LNCAP (cell line): ENCODE results near the gene TNS1.

Experiments
- TF ChIP-seq, protein P1 (sequence below): fragments of 450-650 bp; IDR thresholded peaks from 2 replicates; pipeline ENCODE4 v1.5.1; 2017; ENCODE audit warnings: mild to moderate bottlenecking

Gene TNS1

DNA sequence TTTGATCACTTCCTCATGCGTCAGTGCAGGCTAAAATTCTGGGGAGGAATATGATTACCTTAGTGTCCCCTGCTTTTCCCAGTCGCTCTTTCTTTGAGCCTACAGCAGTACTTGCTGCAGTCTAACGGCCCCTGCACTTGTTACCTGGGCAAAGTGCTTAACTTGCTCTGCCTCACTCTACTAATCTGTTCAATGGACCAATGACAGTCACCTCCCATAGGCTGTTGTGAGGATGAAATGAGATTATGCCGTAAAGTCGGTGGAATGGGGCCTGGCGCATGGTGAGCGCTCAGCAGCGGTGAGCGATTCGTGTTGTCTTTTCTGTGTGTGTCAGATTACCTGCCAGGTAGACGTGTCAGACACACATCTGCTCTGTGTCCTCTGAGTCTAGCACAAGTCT, 5.3 kb downstream of the TNS1 start:
- TF ChIP-seq, protein P1, sequence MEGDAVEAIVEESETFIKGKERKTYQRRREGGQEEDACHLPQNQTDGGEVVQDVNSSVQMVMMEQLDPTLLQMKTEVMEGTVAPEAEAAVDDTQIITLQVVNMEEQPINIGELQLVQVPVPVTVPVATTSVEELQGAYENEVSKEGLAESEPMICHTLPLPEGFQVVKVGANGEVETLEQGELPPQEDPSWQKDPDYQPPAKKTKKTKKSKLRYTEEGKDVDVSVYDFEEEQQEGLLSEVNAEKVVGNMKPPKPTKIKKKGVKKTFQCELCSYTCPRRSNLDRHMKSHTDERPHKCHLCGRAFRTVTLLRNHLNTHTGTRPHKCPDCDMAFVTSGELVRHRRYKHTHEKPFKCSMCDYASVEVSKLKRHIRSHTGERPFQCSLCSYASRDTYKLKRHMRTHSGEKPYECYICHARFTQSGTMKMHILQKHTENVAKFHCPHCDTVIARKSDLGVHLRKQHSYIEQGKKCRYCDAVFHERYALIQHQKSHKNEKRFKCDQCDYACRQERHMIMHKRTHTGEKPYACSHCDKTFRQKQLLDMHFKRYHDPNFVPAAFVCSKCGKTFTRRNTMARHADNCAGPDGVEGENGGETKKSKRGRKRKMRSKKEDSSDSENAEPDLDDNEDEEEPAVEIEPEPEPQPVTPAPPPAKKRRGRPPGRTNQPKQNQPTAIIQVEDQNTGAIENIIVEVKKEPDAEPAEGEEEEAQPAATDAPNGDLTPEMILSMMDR = no peak

DNA sequence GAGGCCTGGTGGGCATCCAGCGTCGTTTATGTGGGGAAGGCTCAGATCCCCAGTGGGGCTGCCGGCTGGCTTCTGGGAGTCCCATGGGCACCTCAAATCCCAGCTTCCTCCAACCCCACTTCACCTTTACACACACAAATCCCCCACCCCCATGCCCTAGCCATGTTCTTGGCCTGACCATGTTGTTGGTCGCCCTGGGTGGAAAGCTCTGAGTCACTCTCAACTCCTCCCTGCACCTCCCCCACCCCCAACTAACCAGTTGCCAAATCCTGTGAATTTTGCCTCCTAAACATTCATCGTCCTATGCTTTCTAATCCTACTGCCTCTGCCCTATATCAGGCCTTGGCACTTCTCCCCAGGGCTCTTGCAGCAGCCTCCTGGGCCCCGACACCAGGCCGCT, 6.4 kb downstream of the TNS1 start:
- TF ChIP-seq, protein P1 = no peak

DNA sequence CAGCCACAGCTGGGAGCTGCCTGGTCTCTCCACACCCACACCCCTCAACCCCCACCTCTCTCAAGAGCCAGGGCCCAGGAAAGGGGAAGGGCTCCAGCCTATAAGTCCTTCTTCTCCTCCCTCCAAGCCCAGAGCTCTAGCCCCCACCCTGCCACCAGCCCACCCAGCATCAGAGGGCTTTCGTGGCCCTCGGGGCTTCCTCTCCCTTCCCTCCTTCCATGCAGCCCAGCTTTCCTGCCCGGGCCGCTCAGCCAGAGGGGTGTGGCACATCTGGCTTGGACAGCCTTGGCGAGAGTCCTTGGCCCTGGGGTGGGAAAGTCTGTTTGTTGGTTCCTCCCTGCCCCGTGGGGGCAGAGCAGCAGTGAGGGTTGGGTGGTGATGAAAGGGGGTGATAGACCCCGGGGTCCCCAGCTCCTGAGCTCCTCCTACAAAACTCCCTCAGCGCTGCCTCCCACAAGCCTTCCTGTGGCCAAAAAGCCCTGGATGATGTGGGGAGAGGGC, 7.0 kb downstream of the TNS1 start:
- TF ChIP-seq, protein P1 = no peak

DNA sequence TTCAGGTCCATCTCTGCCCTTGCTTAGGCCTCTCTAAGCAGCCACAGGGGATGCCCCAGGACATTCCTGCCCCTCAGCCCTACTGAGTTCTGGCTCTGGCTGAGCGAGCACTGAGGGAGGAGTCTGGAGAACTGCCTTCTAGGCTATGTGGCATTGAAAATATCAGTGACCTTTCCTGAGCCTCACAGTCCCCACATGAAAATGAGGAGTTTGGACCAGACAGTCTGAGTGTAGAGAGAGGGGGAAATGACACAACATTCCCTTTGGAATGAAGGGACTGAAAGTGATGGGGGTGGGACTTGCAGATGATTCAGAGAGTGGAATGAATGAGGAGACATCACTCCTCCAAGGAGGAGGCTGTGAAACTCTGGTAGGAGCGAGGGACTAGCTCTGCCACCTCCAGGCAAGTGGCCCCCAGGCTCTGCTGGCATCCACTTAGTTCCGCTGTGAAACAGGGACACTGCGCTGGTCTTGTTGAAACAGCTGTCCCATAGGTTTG, 8.0 kb downstream of the TNS1 start:
- TF ChIP-seq, protein P1 = no peak

DNA sequence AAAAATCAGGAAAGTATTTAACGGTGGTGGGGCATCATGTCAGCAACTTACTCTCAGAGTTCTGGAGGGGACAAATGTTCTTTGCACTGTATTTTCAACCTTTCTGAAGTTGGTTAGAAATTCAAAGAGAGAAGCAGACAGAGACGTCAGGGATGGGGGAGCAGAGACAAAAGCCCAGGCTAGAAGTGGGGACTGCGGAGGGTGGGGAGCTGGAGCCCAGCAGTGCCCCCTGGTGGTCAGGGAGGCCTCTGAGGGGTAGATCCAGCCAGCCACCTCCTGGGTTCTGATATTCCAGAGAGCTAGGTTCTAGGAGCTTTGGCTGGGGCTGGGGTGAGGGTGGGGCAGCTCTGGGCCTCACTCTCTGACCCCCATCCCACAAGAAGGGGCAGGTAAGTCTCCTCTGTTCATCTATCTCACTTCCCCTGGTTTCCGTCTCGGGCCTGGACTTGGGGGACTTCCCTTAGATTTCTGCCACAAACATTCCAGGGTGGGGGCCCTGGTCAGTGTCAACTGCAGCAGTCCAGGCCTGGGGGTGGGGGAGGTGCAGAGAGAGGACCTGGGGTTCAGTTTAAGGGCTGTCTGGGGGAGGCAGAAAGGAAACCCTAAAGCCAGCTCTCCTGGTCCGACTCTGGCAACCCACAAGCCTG, 8.9 kb downstream of the TNS1 start:
- TF ChIP-seq, protein P1 = peak; percentile 85

DNA sequence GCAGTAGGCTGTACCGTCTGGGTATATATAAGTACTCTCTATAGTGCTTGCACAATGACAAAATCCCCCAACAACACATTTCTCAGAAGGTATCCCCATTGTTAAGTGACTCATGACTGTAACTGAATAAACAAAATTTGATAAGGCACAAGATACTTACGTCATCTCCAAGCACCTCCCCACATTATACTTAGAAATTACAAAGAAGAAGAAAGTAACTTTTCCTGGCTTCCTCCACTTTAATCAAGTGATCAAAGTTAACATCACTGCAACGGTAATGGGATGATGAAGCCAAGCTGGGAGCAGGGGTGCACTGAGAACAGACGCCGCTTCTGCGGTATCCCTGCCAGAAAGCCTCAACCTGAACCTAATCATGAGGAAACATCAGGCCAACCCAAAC, 9.7 kb downstream of the TNS1 start:
- TF ChIP-seq, protein P1 = no peak

DNA sequence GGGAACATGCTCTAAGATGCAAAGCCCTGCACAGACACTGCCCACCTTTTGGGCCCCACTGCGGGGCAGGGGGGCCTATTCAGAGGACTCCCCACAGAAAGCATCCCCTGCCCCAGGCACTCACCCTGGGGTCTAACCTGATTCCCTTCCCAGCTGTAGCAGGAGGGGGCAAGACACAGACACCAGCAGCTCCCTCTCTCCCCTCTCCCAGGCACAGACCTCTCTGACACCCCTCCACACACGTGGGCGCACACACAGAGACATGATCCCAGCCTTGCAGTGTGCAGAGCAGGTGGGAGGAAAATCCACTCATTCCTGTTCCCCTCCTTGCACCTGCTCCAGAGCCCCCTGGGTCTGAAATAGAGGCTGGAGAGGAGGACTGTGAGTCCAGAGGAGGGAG, 10.7 kb downstream of the TNS1 start:
- TF ChIP-seq, protein P1 = no peak
